ENCODE data around the gene CCP110.

The CCP110 gene

DNA sequence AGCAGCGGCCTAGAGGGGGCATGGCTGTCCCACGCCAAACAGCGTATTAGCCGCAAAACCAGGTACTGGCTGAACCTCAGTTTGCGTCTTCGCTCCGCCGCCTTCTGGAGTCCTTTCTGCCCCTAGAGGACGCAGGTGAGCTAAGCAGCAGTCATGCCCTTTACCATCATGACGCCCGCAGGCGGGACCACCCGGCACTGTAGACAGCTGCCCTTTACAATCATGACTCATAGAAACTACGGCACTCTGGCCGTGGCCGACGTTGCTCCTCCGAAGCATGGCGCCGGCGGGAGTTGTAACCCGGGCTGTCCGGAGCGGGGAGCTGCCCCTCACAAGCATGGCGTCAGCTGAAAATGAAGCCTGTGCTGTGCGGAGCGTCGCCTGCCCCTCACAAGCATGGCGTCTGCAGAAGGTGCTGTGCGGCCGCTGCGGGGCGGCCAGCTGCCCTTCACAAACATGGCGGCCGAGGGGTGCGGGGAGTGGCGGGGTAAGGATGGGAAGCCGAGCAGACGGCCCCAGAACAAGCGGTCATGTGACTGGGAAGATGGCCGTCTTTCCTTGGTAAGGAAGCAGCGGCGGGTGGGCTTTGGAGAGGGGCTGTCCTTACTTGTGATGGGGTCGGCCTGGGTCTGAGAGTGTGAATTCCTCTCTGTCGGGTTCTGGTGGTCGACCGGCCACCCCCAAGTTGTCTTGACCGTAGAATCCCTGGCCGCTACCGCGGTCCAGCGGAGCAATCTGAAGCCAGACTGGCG is 31.6 kb downstream of the CCP110 start, which contains the start of gene VPS35L:
VPS35L (plus strand) TSS at position 518 of the 752 bp plus-strand sequence; CDS start at position 545, 27 bp downstream.
- DNase-seq (ENCODE audit: low read depth in 2 of 2), result peak; percentile 91 to 92

DNA sequence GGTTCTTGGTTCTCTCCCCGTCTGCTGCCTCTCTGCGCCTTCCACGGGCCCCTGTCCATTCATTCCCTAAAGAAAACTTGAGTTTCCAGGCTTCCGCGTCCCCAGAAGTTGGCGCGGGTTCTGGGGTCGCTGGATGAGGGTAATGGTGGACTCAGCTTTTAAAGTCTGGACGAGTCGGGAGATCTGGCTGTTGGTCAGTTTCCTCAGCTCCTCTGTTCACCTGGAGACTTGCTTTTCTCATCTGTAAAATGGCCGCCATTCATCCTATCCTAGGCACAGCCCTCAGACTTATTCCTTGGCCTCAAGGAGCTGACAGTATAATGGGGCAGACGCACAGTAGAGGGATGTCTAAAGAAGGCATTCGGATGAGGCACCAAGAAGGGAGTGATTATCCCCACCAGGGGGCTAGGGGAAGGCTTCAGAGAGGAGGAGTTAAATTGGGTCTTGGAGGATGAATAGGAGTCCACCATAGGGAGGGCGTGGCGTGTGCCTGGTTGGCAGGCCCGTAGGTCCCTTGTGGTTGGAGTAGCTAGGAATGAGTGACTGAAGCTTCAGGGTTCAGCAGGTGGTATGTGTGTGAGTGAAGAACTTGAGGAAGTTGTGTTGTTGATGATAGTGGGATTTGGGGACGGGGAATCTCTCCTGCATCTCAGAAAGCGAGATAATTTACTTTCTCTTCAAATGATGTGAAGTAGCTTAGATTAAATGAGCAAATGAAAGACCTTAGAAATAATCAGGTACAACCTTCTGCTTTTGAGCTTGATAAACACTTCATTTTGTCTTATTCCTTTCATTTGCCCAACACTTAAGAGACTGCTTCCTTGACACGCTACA is 32.4 kb downstream of the CCP110 start:
- peak in 1 of 2 donors; percentile 1 for DNase-seq (ENCODE audit: low read depth in 2 of 2)

DNA sequence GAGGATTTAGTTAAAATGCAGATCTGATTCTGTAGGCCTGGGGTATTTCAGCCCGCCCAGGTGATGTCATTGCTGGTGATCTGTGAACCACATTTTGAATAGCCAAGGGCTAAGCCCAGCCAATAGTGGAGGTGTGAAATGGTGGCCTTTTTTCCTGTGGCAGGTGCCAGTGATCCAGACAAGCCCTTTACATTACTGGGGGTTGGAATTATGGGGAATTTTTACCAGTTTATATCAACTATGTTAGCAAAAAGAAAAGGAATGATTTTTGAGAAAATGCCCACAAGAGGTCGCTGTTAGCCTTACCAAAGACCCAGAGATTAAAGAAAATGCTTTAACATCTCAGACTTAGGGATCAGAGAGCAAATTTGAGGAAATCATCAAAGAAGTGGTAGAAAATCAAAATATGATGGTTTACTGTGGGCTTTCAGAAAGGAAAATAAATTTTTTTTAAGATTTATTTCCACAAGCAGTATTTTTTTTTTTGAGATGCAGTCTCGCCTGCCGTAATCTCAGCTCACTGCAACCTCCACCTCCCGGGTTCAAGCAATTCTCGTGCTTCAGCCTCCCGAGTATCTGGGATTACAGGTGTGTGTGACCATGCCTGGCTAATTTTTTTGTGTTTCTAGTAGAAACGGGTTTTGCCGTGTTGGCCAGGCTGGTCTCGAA is 35.6 kb downstream of the CCP110 start:
- peak in 1 of 2 donors; percentile 29 for DNase-seq (ENCODE audit: low read depth in 2 of 2)

DNA sequence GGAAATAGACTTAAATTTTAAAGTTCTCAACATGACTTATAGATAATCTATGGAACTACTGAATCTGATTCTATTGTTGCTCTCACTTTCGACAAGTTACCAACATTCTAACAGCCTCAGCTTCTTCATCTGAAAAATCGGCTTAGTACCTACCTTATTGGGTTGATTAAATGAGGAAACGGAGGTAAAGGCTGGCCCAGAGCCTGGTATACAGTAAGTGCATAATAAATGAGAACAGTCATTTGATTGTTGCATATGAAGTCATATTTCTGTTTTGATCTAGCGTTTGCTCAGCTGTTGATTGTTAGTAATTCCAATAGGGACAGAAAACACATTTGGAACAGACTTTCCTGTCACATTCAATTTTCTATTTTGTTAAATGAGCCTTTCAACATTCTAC is 36.3 kb downstream of the CCP110 start:
- DNase-seq (ENCODE audit: low read depth in 2 of 2), result no peak

DNA sequence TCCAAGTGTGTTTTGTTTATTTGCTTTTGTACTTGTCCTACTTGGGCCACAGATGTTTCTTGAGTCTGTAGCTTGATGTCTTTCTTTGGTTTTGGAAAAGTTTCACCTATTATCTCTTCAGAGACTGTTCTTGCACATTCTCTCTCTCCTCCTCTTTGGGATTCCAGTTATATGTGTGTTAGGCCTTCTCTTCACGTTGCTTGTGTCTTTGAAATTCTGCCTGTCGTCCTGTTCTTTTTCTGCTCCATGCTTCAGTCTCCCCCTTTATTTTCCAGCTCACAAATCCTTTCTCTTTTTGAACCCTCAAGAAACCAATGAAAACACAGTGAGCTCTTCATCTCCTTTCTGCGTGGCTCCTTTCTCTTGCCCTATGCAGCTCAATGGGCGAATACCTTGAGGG is 39.6 kb downstream of the CCP110 start:
- no peak for DNase-seq (ENCODE audit: low read depth in 2 of 2)

DNA sequence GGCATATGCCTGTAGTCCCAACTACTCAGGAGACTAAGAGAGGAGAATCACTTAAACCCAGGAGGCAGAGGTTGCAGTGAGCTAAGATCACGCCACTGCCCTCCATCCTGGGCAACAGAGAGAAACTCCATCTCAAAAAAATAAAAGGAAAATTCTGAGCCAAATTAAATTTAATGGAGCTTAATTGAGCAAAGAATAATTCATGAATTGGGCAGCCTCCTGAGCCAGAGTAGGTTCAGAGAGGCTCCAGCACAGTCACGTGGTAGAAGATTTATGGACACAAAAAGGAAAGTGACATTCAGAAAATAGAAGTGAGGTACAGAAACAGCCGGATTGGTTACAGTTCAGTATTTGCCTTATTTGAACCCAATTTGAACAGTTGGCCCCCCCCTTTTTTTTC is 42.6 kb downstream of the CCP110 start:
- DNase-seq (ENCODE audit: low read depth in 2 of 2), result no peak

DNA sequence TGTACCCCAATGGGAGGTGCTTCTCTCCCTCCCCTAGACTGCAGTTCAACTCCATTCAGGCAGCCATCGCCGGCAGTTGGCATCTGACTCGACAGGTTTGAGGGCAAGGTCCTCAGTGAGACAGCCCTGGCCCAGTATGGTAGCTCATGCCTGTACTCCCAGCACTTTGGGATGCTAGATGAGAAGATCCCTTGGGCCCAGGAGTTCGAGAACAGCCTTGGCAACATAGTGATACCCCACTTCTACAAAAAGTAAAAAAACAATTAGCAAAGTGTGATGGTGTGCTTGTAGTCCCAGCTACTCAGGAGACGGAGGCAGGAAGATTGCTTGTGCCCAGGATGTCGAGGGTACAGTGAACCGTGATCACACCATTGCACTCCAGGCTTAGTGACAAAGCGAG is 43.8 kb downstream of the CCP110 start:
- DNase-seq (ENCODE audit: low read depth in 2 of 2), result no peak

DNA sequence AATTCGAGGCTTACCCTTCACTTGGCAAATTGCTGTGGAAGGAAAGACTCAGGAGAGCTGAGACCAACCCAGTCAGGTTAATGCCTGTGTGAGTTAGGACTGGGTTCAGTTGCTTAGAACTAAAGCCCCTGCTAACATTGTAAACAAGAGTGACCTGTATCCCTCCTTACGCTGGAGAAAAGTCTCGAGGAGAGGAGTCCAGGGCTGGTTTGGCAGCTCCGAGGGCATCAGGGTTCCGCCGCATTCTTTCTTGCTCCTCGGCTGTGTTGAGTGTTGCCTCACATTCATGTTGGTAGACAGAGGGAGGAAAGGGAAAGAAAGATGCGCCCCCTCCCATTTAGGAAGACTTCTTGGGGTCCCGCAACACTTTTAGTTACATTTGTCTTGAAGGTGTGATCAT is 50.3 kb downstream of the CCP110 start:
- DNase-seq (ENCODE audit: low read depth in 2 of 2), result no peak

DNA sequence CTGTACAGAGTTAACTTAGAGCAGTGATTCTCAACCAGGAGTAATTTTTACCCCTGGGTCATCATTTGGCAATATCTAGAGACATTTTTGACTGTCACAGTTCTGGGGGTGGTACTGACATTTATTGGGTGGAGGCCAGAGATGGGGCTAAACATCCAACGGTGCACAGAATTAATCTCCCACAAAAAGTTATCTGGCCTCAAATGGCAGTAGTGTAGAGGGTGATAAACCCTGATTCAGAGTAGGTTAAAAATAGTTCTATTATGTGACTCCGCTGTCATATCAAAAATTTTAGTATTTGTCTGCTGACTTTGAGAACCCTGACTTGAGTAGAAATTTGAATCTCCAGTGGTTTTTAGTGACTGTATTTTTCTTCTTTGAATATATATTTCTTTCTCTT is 50.9 kb downstream of the CCP110 start:
- no peak for DNase-seq (ENCODE audit: low read depth in 2 of 2)

DNA sequence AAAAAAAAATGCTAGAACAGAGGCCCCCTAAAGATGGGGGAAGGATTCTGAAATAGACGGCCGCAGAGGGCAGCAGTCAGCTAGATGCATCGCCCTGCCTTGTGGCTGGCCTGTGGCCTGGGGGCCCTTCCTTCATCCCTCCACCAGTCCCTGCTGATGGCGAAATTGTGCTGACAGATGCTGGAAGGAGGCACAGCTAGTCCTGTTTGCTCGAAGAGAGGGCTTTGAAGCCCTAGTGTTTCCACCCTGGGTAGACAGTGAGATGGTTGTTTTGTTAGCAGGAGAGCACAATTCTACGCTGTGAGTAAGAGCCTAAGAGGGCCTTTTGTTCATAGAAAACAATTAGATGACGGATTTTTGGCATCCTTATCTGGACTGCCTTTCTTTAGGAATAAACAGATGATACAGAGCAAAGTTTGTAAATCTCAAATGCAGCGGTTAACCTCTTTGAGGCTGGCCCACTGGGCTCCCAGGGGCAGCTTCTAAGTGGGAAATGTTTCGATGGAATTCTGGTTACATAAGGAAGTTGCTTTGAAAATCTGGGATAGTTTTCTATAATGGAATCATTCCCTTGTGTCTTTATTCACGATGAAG is 54.7 kb downstream of the CCP110 start:
- no peak for DNase-seq (ENCODE audit: low read depth in 2 of 2)

DNA sequence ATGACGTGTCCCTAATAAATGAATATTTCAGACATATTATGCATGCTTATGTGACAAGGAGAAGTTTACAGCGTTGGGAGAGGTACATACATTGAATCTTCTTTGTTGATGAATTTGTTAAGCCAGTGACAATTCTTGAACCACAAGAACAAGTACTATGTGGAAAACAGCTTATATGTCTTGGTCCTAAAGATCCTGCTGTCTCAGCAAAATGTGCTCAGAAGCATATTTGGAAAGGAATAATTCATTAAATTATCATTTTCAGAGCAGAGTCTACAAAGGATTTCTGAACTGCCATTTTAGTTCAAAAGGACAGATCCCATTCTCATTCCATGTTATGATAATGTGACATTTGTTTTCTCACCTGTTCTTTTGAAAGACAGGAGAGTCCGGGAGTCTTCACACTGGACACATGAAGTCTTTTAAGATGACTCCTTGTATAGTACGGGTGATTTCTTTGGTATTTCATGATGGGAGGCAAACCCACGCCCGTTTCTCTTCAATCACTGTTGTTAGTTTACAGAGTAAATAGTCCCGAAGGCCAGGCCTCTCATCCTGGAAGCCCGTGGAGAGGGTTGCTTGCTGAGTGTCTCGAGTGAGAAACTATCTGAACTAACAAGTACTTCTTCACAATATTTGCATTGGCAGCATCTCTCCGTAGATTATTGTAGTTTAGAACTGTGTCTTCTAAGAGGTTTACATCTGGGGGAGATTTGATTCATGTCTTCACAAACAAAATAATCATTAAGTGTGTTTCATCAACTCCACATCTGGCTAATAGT is 58.5 kb downstream of the CCP110 start:
- no peak for DNase-seq (ENCODE audit: low read depth in 2 of 2)

DNA sequence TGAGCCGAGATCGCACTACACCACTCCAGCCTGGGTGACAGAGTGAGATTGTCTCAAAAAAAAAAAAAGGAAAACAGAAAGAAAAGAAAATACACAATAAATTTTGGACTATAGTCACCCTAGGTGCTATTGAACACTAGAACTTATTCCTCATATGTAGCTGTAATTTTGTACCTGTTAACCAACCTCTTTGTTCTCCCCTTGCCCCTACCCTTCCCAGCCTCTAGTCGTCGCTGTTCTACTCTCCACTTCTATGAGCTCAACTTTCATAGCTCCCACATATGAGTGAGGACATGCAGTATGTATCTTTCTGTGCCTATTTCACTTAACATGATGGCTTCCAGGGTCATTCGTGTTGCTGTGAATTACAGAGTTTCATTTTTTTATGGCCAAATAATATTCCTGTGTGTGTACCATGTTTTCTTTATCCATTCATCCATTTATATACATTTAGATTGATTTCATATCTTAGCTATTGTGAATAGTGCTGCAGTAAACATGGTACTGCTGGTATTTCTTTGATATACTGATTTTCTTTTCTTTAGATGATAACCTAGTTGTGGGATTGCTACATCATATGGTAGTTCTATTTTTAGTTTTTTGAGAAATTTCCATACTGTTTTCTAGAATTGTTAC is 60.0 kb downstream of the CCP110 start:
- no peak for DNase-seq (ENCODE audit: low read depth in 2 of 2)

DNA sequence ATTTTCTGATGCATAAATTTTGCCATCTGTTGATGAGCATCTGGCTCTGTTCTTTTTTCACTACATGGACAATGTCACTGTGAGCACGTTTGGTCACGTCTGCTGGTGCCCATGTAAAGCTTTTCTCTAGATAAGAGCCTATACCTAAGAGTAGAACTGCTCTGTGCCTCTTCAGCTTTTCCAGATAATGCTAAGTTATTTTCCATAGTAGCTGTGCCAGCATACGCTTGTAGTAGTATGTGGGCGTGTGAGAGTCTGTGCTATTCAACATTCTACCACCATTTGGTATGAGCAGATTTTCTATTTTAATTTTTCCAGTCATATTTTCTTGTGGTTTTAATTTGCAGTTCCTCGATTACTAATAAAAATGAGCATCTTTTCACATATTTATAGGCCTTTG is 64.9 kb downstream of the CCP110 start:
- DNase-seq (ENCODE audit: low read depth in 2 of 2), result no peak

DNA sequence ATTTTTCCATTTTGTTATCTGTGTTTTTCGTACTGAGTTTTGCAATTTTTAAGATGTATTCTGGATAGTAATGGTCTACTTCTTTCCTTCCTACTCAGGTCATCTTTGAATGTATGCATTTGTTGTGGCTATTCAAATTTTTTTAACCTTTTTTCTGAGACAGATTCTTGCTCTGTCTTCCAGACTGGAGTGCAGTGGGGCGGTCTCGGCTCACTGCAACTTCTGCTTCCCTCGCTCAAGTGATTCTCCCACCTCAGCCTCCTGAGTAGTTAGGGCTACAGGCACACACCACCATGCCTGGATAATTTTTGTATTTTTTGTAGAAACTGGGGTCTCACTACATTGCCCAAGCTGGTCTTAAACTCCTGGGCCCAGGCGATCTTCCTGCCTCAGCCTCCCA is 65.4 kb downstream of the CCP110 start:
- DNase-seq (ENCODE audit: low read depth in 2 of 2), result no peak

DNA sequence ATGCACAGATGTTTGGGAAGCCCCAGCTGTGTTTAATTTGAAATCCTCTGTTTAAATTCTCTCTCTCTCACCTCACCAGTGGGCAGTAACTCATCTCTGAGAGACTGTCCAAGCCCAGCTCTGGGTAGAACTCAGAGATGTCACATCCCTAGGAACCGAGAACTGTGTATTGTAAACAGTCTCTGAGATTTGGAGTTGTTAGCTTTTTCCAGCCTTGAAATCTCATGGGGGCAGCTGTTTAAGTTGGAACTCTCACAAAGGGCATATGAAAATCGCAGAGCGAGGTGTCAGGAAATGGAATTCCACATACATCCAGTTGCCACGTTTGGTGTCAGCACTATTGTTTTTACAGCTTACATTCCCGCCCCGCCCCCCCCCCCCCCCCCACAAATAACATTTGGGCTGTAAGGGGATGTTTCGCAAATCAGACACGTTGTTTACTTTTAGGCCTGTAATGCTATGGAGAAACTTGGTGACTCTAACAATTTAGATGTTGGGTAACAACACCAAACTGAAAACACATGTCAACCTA is 66.1 kb downstream of the CCP110 start:
- DNase-seq (ENCODE audit: low read depth in 2 of 2), result no peak

DNA sequence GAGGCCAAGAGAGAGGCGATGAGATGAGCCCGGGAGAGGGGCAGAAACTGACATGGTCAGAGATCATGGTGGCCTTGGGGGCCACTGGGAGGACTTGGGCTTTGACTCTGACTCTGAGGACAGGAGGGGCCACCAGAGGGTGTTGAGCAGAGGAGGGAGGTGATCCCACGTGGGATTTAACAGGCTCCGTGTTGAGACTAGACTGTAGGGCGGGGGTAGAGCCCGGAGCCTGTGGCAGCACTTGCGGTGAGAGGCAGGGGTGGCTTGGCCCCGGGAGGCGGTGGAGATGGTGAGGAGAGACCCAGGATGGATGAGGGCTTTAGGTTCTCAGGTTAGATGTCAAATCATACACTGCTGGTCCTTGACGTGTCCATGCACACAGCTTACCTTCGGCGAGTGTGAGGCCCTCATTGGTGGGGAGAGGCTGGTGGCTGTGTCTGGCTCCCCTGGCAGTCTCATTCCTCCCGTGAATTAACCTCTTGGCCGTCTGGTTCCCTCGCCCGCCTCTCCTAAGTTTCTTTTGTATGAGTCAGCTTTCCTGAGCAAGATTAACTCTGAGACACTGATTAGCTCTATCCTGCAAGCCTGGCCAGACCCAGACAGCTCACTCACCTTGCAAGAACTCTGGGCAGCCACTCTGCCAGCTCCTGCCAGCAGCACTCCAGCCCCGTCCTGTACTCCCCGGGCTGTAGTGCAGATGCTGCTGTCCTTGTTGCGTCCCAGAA is 71.5 kb downstream of the CCP110 start:
- DNase-seq (ENCODE audit: low read depth in 2 of 2), result no peak

DNA sequence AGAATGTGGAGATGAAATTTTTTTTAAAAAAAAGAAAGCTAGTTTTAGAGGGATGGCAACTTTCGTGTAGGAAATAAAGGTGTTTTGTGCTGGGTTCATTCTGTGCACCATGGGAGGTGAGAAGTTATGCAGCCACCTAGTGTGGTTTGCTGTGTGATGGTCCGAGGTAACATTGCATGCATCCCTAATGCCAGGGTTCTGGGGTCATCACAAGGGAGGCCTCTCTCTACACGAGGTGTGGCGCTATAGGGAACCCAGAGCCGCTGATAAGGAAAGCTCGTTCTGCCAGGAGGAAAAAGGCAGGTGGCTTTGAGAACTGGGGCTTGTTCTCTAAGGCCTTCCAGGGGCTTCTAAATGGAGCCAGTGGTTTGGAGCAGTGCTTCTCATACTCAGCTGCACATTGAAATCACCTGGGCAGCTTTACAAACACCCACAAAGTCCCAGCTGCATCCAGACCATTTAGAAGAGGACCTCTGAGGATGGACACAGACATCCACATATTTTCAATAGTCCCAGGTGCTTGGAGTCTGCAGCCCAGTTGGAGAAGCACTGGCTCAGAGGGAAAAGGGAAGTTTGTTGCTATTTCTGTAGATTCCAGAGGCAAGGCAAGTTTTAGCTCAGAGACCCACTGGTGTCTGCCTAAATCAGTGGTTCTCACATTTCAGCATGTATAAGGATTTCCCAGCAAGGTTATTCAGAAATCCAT is 75.2 kb downstream of the CCP110 start:
- DNase-seq (ENCODE audit: low read depth in 2 of 2), result no peak

DNA sequence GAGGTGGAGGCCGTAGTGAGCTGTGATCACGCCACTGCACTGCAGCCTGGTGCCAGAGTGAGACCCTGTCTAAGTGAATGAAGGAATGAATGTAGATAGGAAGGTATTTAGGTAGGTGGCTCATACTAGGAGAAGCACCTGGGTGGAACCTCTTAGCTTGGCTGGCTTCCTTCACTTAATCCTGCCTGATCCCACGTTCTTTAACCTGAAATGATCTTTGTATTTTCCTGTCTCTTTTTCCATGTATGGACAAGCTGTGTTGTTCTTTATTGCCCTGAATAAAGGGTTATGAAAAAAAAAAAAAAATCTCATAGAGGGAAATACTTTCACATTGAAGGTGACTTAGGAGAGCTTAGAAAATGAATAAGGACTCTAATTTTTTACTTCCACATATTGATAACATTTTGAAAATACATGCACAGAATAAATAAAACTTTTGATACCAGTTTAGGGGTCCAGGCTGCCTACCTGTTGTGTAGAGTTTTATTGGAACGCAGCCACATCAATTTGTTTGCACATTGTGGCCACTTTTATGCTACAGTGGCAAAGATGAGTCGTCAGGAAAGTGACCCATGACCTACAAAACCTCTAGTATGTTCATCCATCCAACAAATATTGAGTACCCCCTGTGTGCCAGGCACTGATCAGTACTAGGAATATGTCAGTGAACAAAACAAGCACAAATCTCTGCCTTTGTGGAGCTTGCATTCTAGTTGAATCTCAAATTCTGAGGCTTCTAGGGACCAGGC is 76.4 kb downstream of the CCP110 start:
- DNase-seq (ENCODE audit: low read depth in 2 of 2), result no peak

All from activated CD4-positive, alpha-beta T cell treated with anti-CD3 and anti-CD28 coated beads for 24 hours (primary cell).